ENCODE measurements around the gene SPOPL. TPM values are rescaled to one million over a fixed set of nuclear protein-coding genes. Genes with fewer than 3 reads are reported as not detected.

Gene SPOPL
- total RNA-seq, 4 donors from 2014 or later: 19.5 to 34.5 (median 25.4) TPM

DNA sequence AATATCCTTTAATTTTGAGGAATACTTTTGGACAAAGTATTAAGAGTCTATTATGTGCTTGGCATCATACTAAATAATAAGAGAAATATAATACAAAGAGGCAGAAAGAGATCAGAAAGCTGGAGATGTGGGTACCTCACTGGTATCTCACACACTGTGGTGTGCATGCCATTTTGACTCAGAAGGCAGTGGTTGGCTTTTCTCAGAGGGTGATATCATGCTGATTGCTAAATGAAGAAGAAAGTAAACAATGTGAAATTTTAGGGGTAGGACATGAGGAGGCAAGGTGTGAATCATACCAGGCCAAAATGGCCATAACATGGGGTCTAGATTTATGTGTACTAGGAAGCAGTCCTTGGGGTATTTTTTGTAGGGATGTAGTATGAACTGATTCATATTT lies 16.6 kb upstream of the SPOPL start:
- no peak for ATAC-seq (ENCODE audit: low FRiP score)
- no peak for DNase-seq (ENCODE audit: low spot score)
- TF ChIP-seq CTCF (IDR thresholded peaks at IDR 0.05): no peak

- ATAC-seq (ENCODE audit: low FRiP score) (no peak), DNase-seq (ENCODE audit: low spot score) (no peak)
- no peak for TF ChIP-seq CTCF (IDR thresholded peaks at IDR 0.05)
These were observed 15.0 kb upstream of the SPOPL start for GRCh38 chr2:138486363-138487198.

DNA sequence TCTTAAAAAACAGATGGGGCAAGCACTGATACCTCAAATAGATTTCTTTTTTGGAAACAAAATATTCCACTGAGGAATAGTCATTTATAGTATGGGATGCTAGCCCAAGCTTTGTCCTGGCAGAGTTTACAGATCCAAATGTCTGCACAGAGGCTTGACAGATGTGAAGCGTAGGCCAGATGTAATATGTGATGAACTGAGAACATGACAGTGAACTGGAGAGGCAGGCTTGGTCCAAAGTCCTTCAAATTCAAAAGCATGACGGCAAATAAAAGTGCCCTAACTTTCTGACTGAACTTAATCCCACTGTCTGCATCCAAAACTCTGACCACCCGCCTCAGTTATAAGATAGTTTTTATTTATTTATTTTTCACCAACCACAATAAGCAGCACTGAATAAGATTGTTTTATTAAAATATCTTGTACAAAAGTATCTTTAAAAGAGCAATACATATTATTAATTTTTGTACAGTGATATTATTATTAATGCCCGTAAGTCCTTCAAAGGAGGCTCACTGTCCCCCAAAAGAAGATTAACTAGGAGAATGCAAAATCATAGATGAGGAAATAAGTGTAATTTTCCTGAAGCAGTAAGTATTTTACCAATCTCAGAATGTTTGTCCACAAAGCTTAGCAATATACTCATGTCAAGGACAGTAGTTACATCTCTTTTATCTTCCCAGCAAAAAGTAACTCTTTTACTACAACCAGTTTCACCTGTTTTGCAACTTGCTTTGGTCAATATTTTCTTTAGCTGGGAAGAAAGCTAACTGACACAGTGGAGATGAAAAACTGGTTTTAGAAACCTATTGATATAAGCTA lies 10.7 kb upstream of the SPOPL start:
- no peak for ATAC-seq (ENCODE audit: low FRiP score)
- no peak for TF ChIP-seq CTCF (IDR thresholded peaks at IDR 0.05)
- no peak for DNase-seq (ENCODE audit: low spot score)

DNA sequence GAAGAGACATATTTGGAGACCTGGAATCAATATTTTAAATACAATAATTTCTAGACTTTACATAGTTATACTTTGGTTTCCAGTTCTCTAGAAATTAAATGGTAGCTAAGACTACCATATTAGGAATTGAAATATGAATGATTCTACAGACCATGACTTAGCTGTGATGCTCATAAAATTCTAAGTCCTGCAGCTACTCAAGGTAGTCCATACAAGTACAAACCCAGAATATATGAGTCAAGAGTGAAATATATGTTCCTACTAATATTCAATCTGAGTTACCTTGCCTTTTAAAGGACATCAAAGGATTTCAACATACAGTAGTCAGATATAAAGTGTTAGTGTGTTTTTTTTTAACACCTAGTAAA lies 10.1 kb upstream of the SPOPL start:
- ATAC-seq (ENCODE audit: low FRiP score) (no peak), DNase-seq (ENCODE audit: low spot score) (no peak)
- TF ChIP-seq CTCF (IDR thresholded peaks at IDR 0.05): no peak

GRCh38 chr2:138492160-138492559 lies 9.4 kb upstream of the SPOPL start:
- no peak for ATAC-seq (ENCODE audit: low FRiP score)
- no peak for DNase-seq (ENCODE audit: low spot score)
- TF ChIP-seq CTCF (IDR thresholded peaks at IDR 0.05): no peak

GRCh38 chr2:138493334-138493733 lies 8.2 kb upstream of the SPOPL start:
- TF ChIP-seq CTCF (IDR thresholded peaks at IDR 0.05): no peak
- ATAC-seq (ENCODE audit: low FRiP score) (no peak), DNase-seq (ENCODE audit: low spot score) (no peak)

Data from omental fat pad (tissue), 4 donors.